NT2/D1 (cell line): ENCODE data around the gene LAMC3.

Experiments used
- SUZ12 ChIP-seq: IDR thresholded peaks from 2 replicates; pipeline ENCODE4 v1.6.1; 2011; ENCODE audit not compliant: insufficient read length, insufficient read depth; ENCODE audit errors: extremely low read depth
- YY1 ChIP-seq: IDR thresholded peaks from 2 replicates; pipeline ENCODE4 v1.6.1; 2011; ENCODE audit not compliant: insufficient read length, insufficient read depth
- ZNF274 ChIP-seq: IDR thresholded peaks from 2 replicates; pipeline ENCODE4 v1.6.1; 2011; ENCODE audit warnings: mild to moderate bottlenecking, low read depth, low read length

DNA sequence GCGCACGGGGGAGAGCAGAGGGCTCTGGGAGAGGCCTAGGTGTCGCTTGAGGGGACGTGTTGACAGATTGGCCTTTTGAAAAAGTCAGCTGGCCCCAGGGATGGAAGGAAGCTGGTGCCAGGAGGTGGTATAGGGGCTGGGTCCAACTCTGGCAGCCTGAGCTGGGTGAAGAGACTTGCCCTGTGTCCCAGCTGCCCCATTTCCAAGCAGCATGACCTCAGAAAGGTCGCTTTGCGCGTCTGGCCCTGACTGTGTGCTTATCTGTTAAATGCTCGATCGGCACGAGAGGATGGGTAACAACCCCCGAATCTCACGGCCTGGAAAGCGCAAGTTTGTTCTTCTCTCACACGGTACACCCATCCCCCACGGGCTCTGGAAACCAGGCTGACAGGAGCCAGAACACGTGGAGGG, 31.2 kb upstream of the LAMC3 start:
- TF ChIP-seq SUZ12 (no peak), YY1 (no peak), ZNF274 (no peak)
